ENCODE results near the gene OBP2A. TPM values are rescaled to one million over a fixed set of nuclear protein-coding genes. Genes with fewer than 3 reads are reported as not detected.

Gene OBP2A
- total and polyA plus RNA-seq, 4 donors = 0.07 TPM; not detected in 3

DNA sequence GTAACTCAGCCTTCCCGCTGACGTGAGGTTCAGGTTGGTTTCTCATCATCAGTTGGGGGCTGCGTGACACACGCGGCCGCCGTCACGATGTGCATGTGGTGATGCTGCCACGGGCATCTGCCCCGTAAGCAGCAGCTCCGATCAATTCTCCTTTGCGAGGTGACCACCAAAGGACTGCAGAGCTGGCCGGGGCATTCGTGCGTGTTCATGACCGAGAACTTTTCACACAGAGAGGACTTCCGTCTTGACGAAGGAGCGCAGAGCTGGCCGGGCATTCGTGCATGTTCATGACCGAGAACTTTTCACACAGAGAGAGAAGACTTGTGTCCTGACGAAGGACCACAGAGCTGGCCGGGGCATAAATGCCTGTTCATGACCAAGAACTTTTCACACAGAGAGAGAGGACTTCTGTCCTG is 28.5 kb upstream of the OBP2A start:
- peaks cover 0 to 4% (median 0%) of the 10 kb centered on the region in 3 donors for H3K27me3 ChIP-seq (ENCODE audit: control insufficient read depth in 3 of 3, insufficient read depth in 3 of 3, low read length in 2 of 3)
- WGBS, 2 donors = 93 to 96% methylated on average over 24 of the region's 24 CpGs
- H3K36me3 ChIP-seq (ENCODE audit: control insufficient read depth in 4 of 4, insufficient read depth in 4 of 4, low read length in 4 of 4) = no peaks in the 10 kb centered on the region
- DNase-seq (no peak), ATAC-seq (ENCODE audit: insufficient read depth, low FRiP score) (no peak)
- no peaks in the 10 kb centered on the region for H3K4me1 ChIP-seq (ENCODE audit: control insufficient read depth in 5 of 5, insufficient read depth in 5 of 5, low read length in 5 of 5)
- H3K9ac ChIP-seq (ENCODE audit: insufficient read depth in 1 of 2, low read length in 2 of 2) = no peak overlapping the region
- no peak overlapping the region for H3K27ac ChIP-seq (ENCODE audit: low read depth in 1 of 2, low read length in 1 of 2)
- TF ChIP-seq, protein P1, sequence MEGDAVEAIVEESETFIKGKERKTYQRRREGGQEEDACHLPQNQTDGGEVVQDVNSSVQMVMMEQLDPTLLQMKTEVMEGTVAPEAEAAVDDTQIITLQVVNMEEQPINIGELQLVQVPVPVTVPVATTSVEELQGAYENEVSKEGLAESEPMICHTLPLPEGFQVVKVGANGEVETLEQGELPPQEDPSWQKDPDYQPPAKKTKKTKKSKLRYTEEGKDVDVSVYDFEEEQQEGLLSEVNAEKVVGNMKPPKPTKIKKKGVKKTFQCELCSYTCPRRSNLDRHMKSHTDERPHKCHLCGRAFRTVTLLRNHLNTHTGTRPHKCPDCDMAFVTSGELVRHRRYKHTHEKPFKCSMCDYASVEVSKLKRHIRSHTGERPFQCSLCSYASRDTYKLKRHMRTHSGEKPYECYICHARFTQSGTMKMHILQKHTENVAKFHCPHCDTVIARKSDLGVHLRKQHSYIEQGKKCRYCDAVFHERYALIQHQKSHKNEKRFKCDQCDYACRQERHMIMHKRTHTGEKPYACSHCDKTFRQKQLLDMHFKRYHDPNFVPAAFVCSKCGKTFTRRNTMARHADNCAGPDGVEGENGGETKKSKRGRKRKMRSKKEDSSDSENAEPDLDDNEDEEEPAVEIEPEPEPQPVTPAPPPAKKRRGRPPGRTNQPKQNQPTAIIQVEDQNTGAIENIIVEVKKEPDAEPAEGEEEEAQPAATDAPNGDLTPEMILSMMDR (IDR thresholded peaks at IDR 0.05; ENCODE audit: control extremely low read depth, extremely low read depth) = no peak
- no peak overlapping the region for H3K4me3 ChIP-seq
- H3K9me3 ChIP-seq (ENCODE audit: control insufficient read depth in 4 of 4, insufficient read depth in 3 of 4, low read length in 3 of 4) = peaks cover 0 to 2% (median 0%) of the 10 kb centered on the region in 4 donors

DNA sequence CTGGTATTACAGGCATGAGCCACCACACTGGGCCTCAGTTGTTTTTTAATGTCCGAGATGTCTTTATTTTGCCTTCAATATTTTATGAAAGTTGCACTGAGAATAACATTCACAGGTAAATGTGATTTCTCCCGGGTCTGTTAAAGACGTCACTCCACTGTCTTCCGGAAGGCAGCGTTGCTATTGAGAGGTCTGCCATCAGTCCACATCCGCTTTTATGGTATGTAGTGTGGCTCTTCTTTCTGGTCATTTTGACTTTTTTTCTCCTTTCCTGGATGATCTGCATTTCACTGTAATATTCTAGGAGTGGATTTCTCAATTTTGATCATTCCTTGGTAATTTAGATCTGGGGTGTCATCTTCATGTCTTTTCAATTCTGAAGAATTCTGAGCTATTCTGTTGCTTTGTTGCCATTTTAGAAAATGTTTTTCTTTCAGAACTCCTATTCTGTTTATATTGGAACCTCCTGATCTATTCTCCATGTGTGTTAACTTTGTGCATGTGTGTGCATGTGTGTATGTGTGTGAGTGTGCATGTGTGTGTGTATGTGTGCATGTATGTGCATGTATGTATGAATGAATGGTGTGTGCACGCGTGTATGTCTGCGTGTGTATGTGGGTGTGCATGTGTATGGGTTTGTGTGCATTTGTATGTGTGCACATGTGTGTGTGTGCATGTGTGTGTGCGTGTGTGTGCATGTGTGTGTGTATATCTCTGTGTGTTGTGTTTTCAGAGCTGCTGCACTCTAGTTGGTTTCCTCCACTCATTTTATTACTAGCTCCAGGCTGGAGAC is 26.6 kb upstream of the OBP2A start:
- WGBS, 2 donors = 92 to 96% methylated on average over 10 of the region's 10 CpGs
- ATAC-seq (ENCODE audit: insufficient read depth, low FRiP score) (no peak), DNase-seq (no peak)
- no peaks in the 10 kb centered on the region for H3K36me3 ChIP-seq (ENCODE audit: control insufficient read depth in 4 of 4, insufficient read depth in 4 of 4, low read length in 4 of 4)
- TF ChIP-seq, protein P1 (IDR thresholded peaks at IDR 0.05; ENCODE audit: control extremely low read depth, extremely low read depth) = no peak
- no peaks in the 10 kb centered on the region for H3K4me1 ChIP-seq (ENCODE audit: control insufficient read depth in 5 of 5, insufficient read depth in 5 of 5, low read length in 5 of 5)
- no peak overlapping the region for H3K4me3 ChIP-seq
- H3K9ac ChIP-seq (ENCODE audit: insufficient read depth in 1 of 2, low read length in 2 of 2) = no peak overlapping the region
- H3K9me3 ChIP-seq (ENCODE audit: control insufficient read depth in 4 of 4, insufficient read depth in 3 of 4, low read length in 3 of 4) = peaks cover 0 to 2% (median 0%) of the 10 kb centered on the region in 4 donors
- H3K27ac ChIP-seq (ENCODE audit: low read depth in 1 of 2, low read length in 1 of 2) = no peak overlapping the region
- peaks cover 0 to 4% (median 0%) of the 10 kb centered on the region in 3 donors for H3K27me3 ChIP-seq (ENCODE audit: control insufficient read depth in 3 of 3, insufficient read depth in 3 of 3, low read length in 2 of 3)

DNA sequence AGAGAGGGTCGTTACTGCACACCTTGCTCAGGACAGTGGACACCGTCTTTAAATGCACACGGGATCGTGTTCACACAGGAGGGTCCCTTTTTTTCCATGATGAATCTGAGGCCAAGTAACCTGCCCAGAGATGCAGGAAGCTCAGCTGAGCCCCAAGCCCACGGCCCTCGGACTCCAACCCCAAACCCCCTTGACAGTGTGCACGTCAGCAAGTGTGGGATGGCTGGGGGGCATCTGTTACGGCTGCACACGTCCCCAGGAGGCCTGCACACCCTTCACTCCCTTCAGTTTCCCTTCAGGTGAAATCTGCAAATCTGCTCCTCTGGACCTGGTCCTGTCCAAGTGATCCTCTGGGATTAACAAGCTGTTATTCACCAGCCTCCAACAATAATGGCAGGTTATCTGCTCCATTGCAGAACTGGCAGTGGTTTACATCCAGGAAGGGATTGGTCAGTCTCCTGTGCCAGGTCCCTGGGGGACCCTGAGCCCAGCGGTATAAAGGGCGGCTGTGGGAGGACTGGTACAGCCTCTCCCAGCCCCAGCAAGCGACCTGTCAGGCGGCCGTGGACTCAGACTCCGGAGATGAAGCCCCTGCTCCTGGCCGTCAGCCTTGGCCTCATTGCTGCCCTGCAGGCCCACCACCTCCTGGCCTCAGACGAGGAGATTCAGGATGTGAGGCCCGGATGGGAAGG is 24.9 kb upstream of the OBP2A start, which contains the start of gene LCN1:
TSS of gene LCN1 (plus strand) at position 525 of the 692 bp plus-strand sequence. CDS start at position 583, 58 bp downstream.
- no peak within 1 kb of the TSS for H3K4me3 ChIP-seq
- H3K9me3 ChIP-seq (ENCODE audit: control insufficient read depth in 4 of 4, insufficient read depth in 3 of 4, low read length in 3 of 4) = peaks cover 0 to 2% (median 0%) of the 10 kb centered on the region in 4 donors
- DNase-seq (no peak), ATAC-seq (ENCODE audit: insufficient read depth, low FRiP score) (no peak)
- 85 to 90% methylated on average over 18 of the region's 18 CpGs for WGBS, 2 donors
- no peak within 1 kb of the TSS for H3K27ac ChIP-seq (ENCODE audit: low read depth in 1 of 2, low read length in 1 of 2)
- peaks cover 0 to 4% (median 0%) of the 10 kb centered on the region in 3 donors for H3K27me3 ChIP-seq (ENCODE audit: control insufficient read depth in 3 of 3, insufficient read depth in 3 of 3, low read length in 2 of 3)
- TF ChIP-seq, protein P1 (IDR thresholded peaks at IDR 0.05; ENCODE audit: control extremely low read depth, extremely low read depth) = no peak
- H3K4me1 ChIP-seq (ENCODE audit: control insufficient read depth in 5 of 5, insufficient read depth in 5 of 5, low read length in 5 of 5) = no peaks in the 10 kb centered on the region
- no peak within 1 kb of the TSS for H3K9ac ChIP-seq (ENCODE audit: insufficient read depth in 1 of 2, low read length in 2 of 2)
- no peaks in the 10 kb centered on the region for H3K36me3 ChIP-seq (ENCODE audit: control insufficient read depth in 4 of 4, insufficient read depth in 4 of 4, low read length in 4 of 4)
